ENCODE results near the gene C1orf50. TPM values are rescaled to one million over a fixed set of nuclear protein-coding genes. Genes with fewer than 3 reads are reported as not detected.
A peak's percentile ranks its signal among the peaks of the same experiment; 100 is the strongest.

C1orf50 gene
- total RNA-seq, 1 donor from 2014 or later: 10.8 TPM

DNA sequence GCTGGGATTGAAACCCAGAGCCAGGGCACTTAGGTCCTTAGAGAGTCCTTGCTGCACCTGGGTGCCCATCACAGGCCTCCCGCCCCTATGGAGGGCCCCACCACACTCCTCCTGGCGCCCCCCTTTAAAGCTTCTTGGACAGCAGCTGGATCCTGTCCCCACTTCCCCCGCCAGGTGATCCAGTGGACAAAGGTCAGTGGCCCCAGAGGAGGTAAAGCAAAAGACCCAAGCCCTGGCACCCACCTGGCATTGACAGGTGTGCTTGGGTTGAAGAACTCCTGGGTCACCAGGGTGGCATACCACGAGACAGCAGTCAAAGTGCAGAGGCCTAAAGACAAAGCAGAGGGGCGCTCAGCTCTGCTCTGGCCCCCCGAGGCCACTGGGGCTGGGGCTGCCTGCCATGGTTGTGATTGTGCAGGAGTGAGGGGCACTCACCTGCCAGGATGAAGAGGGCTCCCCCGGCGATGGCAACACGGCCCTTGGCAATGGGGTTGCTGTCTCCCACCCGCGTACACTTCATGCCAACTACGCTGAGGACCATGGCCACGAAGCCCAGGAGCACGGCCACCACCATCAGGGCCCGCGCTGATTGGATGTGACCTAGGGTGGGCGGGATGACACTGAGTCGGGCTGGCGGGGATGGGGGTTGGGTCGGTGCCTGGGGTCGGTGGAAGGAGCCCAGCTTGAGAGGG, 28.9 kb upstream of the C1orf50 start:
- ATAC-seq (no peak), DNase-seq (ENCODE audit: low spot score) (no peak)
- intact Hi-C loops (cut with DNase I): no loop called here

DNA sequence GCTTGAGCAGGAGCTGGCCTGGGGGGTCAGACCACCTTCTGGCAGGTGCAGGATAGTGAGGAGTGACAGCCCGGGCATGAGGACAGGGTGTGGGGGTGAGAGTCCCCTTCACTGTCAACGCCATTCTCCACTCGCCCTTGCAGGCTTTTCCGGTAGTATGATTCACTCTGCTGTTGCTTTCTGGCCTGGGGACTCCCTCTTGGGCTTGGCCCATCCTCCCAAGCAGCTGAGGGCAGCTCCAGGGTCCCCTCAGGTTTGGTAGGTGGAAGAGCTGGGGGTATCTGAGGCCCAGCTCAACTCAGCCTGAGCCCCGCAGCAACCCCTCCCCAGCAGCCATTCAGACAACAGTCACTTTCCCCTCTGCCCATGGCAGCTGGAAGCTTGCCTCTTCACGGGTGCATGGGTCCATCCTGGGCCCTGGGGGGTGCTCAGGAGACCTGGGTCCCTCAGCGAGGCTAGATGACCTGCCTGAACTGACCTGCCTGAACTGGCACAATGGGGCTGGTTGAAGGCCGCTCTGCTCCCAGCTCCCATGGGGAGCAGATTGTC, 28.3 kb upstream of the C1orf50 start:
- intact Hi-C loops (cut with DNase I): no loop called here
- ATAC-seq: no peak
- no peak for DNase-seq (ENCODE audit: low spot score)

DNA sequence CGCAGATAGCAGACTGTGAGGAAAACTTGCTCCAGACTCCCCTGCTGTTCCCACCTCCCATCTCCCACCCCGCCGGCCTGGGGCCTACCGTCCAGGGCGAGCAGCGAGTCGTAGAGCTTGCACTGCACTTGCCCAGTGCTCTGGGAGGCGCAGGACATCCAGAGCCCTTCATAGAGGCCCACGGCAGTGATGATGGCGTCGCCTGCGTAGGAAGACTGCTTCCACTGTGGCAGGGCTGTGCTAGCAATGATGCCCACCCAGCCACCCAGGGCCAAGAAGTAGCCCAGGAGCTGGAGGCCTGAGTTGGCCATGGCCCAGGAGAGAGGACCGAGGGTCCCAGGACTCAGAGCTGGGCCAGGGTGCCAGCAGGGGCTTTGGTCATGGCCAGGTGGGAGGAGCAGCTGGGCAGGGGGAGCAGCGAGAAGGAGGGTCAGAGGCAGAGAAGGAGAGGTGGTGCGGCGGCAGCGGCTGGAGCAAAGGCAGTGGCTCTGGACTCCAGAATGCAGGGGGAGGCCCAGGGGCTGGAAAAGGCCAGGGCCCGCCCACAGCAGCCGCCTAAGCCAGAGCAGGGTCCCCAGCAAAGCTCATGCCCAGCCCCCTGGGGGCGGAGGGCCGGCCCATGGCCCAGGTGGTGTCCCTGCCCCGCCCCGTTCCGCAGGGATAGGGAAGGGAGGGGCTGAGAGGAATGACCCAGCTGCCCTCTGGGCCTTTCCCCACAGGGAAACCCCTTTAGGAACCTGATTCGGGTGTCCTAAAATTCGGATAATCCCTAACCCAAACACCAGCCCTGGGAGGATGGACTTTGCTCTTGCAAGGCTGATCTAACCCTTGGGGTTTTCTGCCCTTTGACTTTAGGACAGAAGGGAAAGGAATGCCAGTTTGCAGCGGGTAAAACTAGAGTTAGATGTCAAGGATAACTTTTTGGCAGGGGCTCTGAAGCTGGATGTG, 27.0 kb upstream of the C1orf50 start, which contains the start of gene CLDN19:
CLDN19 (minus strand) TSS at position 484 of the 948 bp plus-strand sequence; CDS start at position 311, 173 bp downstream.
- peak; percentile 72 for ATAC-seq
- intact Hi-C loops (cut with DNase I): loop anchor here (10.0 kb wide), 2 partner anchors 75 to 155 kb away; no protein-coding TSS in a partner anchor
- peak; percentile 75 for DNase-seq (ENCODE audit: low spot score)

DNA sequence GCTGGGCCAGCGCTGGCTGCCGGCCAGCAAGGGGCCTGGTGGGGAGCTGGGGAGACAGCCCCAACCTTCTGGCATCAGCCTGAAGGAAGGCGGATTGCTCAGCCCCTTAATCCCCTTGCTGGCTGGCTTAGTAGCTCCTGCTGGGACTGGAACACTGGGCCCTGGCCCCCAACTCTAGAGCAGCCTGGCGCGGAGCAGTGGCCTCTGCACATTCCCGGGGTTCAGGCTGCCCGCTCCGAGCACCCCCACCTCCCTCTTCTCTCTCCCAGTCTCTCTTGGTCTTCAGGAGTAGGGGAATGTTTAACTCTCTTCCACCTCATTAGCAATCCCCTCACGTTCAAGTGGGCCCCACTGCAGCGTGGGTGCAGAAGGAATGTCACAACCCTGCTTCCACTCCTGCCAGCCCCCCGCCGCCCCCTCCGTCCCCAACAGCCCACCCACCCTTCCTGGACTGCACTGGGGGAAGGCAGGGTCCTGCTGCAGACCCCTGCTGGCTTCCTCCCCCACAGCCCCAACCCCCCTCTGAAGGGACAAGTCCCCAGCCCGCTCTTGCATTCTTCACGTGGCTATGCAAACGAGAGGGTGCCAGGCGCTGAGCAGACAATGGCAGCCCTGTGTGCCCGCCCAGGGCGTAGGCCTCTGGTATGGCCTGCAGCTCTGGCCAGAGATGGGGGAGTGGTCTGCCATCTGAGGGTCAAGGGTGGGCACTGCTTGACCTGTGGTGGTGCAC, 26.0 kb upstream of the C1orf50 start:
- intact Hi-C loops (cut with DNase I): loop anchor here (10.0 kb wide), 2 partner anchors 76 to 156 kb away; no protein-coding TSS in a partner anchor
- ATAC-seq (peak; percentile 68), DNase-seq (ENCODE audit: low spot score) (no peak)

DNA sequence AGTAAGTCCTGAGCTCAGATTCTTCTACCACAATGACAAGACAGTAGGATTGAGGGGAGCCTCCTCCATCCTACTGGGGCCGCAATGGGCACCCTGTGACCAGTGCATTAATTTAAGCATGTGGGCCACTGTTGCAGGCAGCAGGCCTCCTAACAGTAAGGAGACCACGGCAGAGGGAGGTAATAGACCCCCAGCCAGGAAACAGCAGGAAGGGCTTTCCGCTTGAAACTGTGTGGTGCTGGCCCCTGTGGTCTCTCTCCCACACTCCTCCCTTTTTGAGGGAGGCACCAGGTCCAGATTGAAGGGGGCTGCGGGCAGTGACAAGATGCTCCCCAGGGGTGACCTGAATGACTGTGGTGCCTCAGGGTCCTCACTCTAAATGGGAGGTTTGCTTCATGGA, 25.3 kb upstream of the C1orf50 start:
- DNase-seq (ENCODE audit: low spot score) (no peak), ATAC-seq (no peak)
- intact Hi-C loops (cut with DNase I): loop anchor here (10.0 kb wide), 2 partner anchors 77 to 157 kb away; no protein-coding TSS in a partner anchor

DNA sequence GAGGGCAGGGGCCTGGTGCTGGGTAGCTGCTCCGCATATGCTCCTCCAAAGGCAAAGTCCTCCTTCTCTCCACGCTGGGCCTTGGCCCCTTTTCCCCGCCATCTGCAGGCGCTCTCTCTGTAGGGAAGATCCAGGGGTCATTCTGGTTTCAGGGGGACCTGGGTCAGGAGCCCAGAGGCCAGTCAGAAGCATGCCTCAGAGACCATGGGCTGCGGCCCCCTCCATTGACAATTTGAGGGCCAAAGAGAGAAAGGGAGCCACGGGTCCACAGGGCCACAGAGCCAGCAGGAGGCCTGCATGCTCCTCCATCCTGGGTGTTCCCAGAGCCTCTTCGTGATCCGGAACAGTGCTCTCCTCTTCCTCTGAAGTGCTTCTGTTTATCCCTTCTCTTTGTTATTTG, 24.9 kb upstream of the C1orf50 start:
- no peak for DNase-seq (ENCODE audit: low spot score)
- no peak for ATAC-seq
- intact Hi-C loops (cut with DNase I): loop anchor here (10.0 kb wide), 2 partner anchors 77 to 157 kb away; no protein-coding TSS in a partner anchor

DNA sequence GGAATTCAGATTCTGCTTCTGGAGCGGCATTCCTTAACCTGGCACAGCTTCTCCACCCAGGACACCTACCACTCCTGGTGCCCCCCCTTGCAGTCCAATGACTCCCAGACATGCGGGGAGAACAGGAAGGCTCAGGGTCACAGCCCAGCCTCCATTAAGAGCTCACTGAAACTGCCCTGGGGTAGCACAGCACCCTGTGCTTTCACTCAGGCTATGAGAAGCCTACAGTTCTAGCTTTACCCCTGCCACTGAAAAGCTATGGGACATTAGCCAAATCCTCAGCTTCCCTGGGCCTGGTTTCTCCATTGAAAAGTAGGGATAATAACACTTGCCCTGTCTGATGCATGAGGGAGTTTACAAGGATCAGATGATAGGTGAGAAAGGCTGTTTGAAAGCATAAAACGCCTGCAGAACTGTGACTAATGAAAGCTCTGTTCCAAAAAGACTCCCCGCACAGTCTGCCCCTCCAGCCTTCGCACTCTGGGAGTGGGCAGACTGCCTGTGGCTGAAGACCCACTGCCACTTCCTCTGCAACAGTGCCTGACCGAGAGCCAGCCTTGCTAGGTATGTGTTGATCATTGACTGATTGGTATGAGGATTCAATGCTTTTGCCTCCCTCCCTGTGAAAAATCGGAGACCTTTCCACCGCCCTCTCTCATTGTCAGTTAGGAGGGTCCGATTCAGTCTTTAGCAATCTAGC, 24.3 kb upstream of the C1orf50 start:
- DNase-seq (ENCODE audit: low spot score) (peak; percentile 41), ATAC-seq (no peak)
- intact Hi-C loops (cut with DNase I): loop anchor here (10.0 kb wide), 2 partner anchors 78 to 158 kb away; no protein-coding TSS in a partner anchor

DNA sequence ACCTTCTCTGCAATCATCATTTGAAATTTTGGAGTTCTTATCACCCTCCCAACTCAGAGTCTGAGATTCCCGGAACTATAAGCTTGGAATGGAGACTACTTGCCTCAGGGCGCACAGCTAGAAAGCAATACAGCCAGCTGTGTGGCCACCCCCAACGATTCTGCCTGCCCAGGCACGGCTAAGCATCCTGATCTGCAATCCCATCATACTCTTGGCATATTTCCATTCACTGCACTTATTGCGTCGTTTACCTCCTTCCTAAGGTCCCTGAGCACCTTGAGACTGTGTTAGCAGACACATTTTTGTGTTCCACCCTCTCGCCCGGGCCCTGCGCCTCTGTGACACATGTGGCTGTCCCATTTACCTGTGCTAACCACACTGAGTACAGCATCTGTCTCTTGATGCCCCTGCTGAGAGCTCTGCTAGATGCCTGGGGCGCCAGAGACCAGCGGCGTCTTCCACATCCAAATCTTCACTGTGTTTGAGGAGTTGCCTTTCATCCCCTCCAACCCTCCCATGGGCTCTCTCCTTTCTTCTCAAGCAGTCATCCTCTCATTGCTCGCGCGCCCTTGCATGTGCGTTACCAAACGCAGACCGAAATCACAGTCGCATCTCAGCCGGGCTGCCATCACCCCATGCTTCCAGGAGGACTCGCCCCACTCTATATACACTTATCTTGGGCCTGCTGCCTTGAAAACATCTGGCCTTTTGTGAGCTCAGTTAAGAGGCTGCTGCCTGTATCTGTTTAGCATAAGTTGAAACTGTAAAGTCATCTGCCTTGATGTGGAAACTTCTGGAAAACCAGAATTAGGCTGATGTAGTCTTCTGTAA, 23.5 kb upstream of the C1orf50 start:
- ATAC-seq: no peak
- intact Hi-C loops (cut with DNase I): loop anchor here (10.0 kb wide), 2 partner anchors 79 to 159 kb away; no protein-coding TSS in a partner anchor

DNA sequence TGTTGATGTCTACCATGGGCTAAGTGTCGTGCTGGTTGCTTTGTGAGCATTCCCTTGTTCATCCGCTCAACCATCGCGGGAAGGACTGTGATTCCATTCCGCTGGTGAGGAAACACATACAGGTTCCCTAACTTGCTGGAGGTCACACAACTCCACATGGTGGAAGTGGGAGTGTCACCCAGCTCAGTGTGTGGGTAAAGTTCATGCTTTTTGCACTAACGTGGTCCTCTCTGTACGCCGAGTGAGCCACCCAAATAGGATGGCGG, 23.0 kb upstream of the C1orf50 start:
- intact Hi-C loops (cut with DNase I): loop anchor here (10.0 kb wide), 2 partner anchors 79 to 159 kb away; no protein-coding TSS in a partner anchor
- ATAC-seq: no peak
- no peak for DNase-seq (ENCODE audit: low spot score)

More for the DNA sequence above, 23.5 kb upstream of the C1orf50 start:
- DNase-seq (ENCODE audit: low spot score): peak; percentile 27

DNA sequence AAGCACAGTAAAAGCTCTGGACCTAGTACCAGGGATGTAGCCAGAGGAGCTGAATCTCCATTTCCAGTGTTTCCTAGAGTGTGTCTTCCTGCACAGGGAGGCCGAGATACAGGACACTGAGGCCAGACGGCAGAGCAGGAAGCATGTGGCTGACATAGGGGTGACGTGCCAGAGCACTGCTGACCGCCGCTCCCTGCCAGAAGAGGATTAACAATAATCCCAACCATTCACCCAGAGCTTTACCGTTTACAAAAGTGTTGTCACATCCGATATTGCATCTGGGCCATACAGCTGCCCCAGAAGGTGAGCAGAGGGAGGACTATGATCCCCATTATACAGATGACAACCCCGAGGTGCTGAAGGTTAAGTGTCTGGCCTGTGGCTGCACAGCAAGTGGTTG, 21.2 kb upstream of the C1orf50 start:
- intact Hi-C loops (cut with DNase I): loop anchor here (10.0 kb wide), 2 partner anchors 81 to 161 kb away; no protein-coding TSS in a partner anchor
- ATAC-seq: no peak

DNA sequence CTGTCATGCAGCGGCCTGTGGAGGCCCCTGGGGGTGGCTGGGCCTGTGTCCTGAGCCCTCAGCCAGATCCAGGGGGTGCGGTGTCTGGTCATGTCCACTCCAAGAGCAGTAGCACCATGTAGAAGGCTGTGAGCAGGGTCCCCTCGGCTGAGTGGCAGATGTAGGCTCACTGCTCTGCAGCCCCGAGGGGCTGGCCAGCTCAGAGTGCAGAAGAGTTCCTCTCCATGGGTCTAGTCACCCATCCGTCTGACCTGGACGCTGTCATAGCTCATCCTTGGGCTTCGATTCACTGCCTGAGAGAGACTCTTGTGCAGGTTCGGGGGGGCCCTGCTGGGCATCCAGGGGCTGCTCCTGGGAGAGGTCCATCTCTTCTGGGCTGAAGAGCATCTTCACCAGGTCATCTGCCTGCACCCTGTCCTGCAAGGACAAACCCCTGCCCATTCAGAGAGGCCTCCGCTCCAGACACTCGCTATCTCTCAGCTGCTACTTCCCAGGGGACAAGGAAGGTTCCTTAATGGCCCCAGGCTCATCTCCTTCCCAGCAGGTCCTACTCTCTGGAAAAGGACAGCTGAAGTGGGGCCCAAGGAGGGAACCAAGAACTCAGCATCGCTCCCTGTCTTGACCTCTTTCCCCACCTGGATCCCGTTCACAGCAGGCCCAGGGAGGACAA, 20.5 kb upstream of the C1orf50 start:
- DNase-seq (ENCODE audit: low spot score) (no peak), ATAC-seq (no peak)
- intact Hi-C loops (cut with DNase I): loop anchor here (10.0 kb wide), 2 partner anchors 82 to 162 kb away; no protein-coding TSS in a partner anchor

More for the DNA sequence above, 21.2 kb upstream of the C1orf50 start:
- no peak for DNase-seq (ENCODE audit: low spot score)

DNA sequence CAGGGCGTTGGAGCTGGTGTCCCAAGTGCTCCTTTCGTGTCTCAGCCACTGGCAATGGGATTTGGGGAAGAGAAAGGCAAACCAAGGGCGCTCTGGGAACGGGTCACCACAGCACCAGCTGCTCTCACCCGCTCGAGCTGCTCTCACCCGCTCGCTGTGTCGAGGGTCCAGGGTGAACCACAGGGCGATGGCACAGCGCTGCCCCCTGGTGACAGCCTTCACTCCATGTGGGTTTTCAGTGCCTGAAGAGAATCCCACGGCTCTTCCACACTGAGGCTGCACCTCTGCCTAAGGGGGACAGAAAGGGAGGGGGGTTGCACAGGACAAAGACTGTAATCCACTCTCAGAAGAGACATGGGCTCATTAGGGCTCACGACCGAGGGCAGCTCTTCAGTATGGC, 19.9 kb upstream of the C1orf50 start:
- DNase-seq (ENCODE audit: low spot score) (no peak), ATAC-seq (peak; percentile 70)
- intact Hi-C loops (cut with DNase I): loop anchor here (10.0 kb wide), 2 partner anchors 82 to 162 kb away; no protein-coding TSS in a partner anchor

DNA sequence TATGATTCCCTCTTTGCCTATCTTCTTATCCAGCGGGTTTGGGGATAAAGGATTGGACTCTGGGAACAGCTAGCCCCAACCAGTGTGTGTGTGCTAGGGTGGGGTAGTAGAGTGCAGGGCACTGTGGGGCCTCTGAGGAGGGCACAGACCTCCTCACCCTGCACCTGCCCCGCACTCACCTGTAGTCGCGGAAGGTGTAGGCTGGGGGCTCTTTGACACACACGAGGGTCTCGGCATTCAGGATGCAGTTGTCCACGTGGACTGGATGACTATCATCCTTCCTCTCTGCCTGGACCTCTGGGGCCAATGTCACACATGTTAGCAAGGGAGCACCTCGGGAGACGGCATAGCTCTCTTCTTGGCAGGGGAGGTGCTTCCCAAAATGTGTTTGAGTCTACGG, 19.0 kb upstream of the C1orf50 start:
- DNase-seq (ENCODE audit: low spot score): no peak
- intact Hi-C loops (cut with DNase I): loop anchor here (10.0 kb wide), 2 partner anchors 83 to 163 kb away; no protein-coding TSS in a partner anchor
- peak; percentile 32 for ATAC-seq

DNA sequence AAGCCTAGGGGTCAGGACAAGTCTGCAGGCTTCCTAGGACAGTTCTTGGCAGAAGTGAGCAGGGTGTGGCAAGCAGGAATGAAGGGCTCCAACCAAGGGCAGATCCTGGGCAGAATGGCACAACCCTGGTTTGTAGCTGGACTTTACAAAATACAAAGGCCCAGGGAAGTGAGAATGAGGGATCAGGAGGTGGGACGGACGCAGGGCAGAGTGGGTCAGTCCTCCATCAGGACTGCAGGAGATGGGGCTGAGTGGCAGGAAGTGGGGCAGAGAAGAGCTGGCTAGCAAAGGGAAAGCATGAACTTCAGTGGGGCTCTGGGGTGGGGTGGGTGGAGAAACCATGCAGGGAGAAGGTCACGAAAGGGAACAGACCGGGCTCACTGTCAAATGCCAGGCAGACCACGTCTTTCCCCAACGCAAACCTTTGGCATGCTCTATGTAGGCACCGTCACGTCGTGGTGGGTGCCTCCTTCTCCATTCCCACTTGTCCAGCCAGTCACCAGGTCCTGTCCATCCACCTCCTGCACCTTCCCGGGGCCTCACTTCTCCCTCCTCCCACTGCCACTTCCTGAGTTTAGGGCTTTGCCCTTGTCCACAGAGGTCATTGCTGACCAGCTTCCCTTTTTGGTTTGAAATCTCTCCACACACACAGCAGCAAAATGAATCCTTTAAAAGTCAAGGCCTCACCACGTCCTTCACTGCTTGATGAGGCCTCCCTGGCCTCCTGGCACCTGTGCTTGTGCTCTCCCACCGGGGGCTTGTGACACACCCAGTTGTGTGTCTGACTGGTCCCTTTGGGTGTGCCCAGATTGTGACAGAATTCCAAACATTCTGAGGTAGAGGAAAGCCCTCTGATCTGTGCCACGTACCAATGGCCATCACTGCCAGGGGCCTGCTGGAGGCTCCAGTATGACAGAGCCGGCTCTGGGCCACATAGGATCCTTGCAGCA, 18.3 kb upstream of the C1orf50 start:
- peak; percentile 27 for ATAC-seq
- no peak for DNase-seq (ENCODE audit: low spot score)
- intact Hi-C loops (cut with DNase I): loop anchor here (10.0 kb wide), 2 partner anchors 84 to 164 kb away; no protein-coding TSS in a partner anchor

DNA sequence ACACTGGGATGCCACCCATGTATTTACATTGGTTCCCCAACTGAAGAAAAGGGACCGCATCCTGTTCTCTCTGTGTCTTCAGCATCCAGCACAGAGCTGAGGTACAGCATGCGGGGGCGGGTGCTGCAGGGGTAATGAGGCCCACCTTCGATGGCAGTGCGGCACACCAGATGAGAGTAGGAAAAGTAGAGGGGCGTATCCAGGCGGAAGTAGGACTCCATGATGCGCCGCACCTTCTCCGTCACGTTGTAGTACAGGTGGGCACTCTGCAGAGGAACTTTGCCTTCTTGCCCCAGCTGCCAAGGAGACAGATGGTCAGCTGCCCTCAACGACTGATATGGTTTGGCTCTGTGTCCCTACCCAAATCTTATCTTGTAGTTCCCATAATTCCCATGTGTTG, 17.0 kb upstream of the C1orf50 start:
- DNase-seq (ENCODE audit: low spot score) (no peak), ATAC-seq (no peak)
- intact Hi-C loops (cut with DNase I): no loop called here

Data from sciatic nerve (tissue), 2 donors.